ENCODE results near the gene SLC35F1. TPM values are rescaled to one million over a fixed set of nuclear protein-coding genes. Genes with fewer than 3 reads are reported as not detected.

Gene SLC35F1
- total RNA-seq, 1 experiment from 2014 or later = 4.3 TPM

DNA sequence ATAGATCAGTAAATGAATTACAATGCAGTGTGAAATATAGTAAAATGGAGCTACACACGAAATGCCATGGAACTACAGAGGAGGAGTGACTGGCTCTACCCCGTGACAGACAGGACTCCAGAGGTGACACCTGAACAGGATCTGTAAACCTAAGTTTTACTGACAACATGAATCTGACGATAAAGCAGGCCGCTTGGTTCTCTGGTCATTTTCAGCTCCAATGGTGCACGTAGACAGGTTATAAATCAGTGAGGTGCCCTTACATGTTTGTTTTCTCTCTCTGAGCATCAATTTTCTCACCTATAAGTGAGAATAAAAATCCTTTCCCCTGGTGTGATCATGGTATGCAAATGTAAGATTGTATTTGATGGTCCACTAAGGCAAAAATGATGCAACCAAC, 339.3 kb downstream of the SLC35F1 start:
- no peak overlapping the region for H3K4ac ChIP-seq (ENCODE audit: low read depth, low read length)
- Mint-ChIP-seq H3K4me3 (no peak overlapping the region), H3K9me3 (no peaks in the 10 kb centered on the region; a peak in 1 of 5 replicates), H3K27me3 (ENCODE audit: low read depth) (no peaks in the 10 kb centered on the region; the same call in 1 of the 2 replicates), H3K27ac (no peak overlapping the region), H3K36me3 (ENCODE audit: insufficient read depth in 1 of 3, low read depth in 3 of 3) (no peaks in the 10 kb centered on the region), H3K4me1 (no peaks in the 10 kb centered on the region)
- H3K9ac ChIP-seq (ENCODE audit: extremely low read depth, insufficient read length, low read length) = no peak overlapping the region
- no peak overlapping the region for H2BK12ac ChIP-seq (ENCODE audit: insufficient read length, low read depth, low read length)
- H3K23ac ChIP-seq (ENCODE audit: insufficient read length, low read depth, low read length) = no peak overlapping the region
- WGBS (ENCODE audit: extremely low coverage, insufficient read length, low lambda C conversion rate) = no CpG with 5 or more reads among the region's 5 CpGs
- H3T11ph ChIP-seq (ENCODE audit: low read length) = no peak overlapping the region
- no peak overlapping the region for H2BK20ac ChIP-seq (ENCODE audit: low read depth, low read length, poor library complexity, severe bottlenecking)
- no peaks in the 10 kb centered on the region for H3K4me1 ChIP-seq (ENCODE audit: insufficient read depth, low read length)
- H2BK120ac ChIP-seq (ENCODE audit: low read depth, low read length, poor library complexity, severe bottlenecking) = no peak overlapping the region
- no peaks in the 10 kb centered on the region for H3K9me3 ChIP-seq (ENCODE audit: control insufficient read depth, low read depth, low read length)
- H3K14ac ChIP-seq (ENCODE audit: insufficient read depth, low read length) = no peak overlapping the region
- no peak overlapping the region for H3K18ac ChIP-seq (ENCODE audit: insufficient read length, low read depth, low read length)
- no peak overlapping the region for H2AK5ac ChIP-seq (ENCODE audit: insufficient read length, low read length)
- no peaks in the 10 kb centered on the region for H3K79me2 ChIP-seq (ENCODE audit: insufficient read depth, low read length)
- no peak overlapping the region for H4K5ac ChIP-seq (ENCODE audit: insufficient read length, low read depth, low read length)
- no peaks in the 10 kb centered on the region for H4K20me1 ChIP-seq (ENCODE audit: control insufficient read depth, insufficient read depth, insufficient read length)
- no peak overlapping the region for H3K27ac ChIP-seq (ENCODE audit: insufficient read length, low read depth, low read length)
- H3K56ac ChIP-seq (ENCODE audit: insufficient read length, low read depth, low read length) = no peak overlapping the region
- no peak overlapping the region for H2AFZ ChIP-seq (ENCODE audit: low read length)
- TF ChIP-seq, protein P1, sequence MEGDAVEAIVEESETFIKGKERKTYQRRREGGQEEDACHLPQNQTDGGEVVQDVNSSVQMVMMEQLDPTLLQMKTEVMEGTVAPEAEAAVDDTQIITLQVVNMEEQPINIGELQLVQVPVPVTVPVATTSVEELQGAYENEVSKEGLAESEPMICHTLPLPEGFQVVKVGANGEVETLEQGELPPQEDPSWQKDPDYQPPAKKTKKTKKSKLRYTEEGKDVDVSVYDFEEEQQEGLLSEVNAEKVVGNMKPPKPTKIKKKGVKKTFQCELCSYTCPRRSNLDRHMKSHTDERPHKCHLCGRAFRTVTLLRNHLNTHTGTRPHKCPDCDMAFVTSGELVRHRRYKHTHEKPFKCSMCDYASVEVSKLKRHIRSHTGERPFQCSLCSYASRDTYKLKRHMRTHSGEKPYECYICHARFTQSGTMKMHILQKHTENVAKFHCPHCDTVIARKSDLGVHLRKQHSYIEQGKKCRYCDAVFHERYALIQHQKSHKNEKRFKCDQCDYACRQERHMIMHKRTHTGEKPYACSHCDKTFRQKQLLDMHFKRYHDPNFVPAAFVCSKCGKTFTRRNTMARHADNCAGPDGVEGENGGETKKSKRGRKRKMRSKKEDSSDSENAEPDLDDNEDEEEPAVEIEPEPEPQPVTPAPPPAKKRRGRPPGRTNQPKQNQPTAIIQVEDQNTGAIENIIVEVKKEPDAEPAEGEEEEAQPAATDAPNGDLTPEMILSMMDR (conservative IDR thresholded peaks at IDR 0.05) = no peak
- H3K4me2 ChIP-seq (ENCODE audit: insufficient read depth, insufficient read length, low read length) = no peak overlapping the region
- no peaks in the 10 kb centered on the region for H3K27me3 ChIP-seq (ENCODE audit: insufficient read depth, low read length)
- no peak overlapping the region for H2BK15ac ChIP-seq (ENCODE audit: low read depth, low read length)
- no peaks in the 10 kb centered on the region for H3K23me2 ChIP-seq (ENCODE audit: insufficient read length, low read depth, low read length, poor library complexity, severe bottlenecking)
- H3K79me1 ChIP-seq (ENCODE audit: insufficient read depth, low read depth, low read length, poor library complexity, severe bottlenecking) = no peaks in the 10 kb centered on the region
- H4K8ac ChIP-seq (replicated peaks; ENCODE audit: insufficient read length, low read depth, low read length) = no peak overlapping the region
- no peak overlapping the region for H2BK5ac ChIP-seq (ENCODE audit: insufficient read length, low read length)
- no peak overlapping the region for H4K91ac ChIP-seq (ENCODE audit: insufficient read length, low read depth, low read length)
- DNase-seq = no peak
